Activated T-helper 1 cell treated with anti-CD3 and anti-CD28 coated beads, Interleukin-12 subunit alpha, Interleukin-12 subunit beta, Interleukin-2, Interleukin-4 antibody, amounts not matched to agents 30 ng/mL and 10 ng/mL and 1 ng/mL, durations not matched to agents 14 hours and 24 hours and 36 hours (primary cell): Measurements from ENCODE around the gene C9orf43. TPM values are rescaled to one million over a fixed set of nuclear protein-coding genes. Genes with fewer than 3 reads are reported as not detected.

Experiments used
- total RNA-seq: library from RNA; stranded (reverse); gene quantifications from 2 replicates; pipeline ENCODE4 v1.2.3, GENCODE V29; 2022

C9orf43 gene
- total RNA-seq, 1 donor from 2014 or later, result 0.62 TPM

Other genes with a start within 250 kb of the C9orf43 start
- 34.9 and 35.8 TPM in 2 replicates for gene FKBP15, start 189.5 kb upstream of the C9orf43 start, total RNA-seq
- gene SLC31A1, start 189.2 kb upstream of the C9orf43 start, total RNA-seq, result 16.1 and 17.6 TPM in 2 replicates
- gene CDC26, start 135.2 kb upstream of the C9orf43 start, total RNA-seq, result 49.9 and 50.6 TPM in 2 replicates
- gene PRPF4, start 135.1 kb upstream of the C9orf43 start, total RNA-seq, result 59.2 and 60.2 TPM in 2 replicates
- not detected in 2 replicates for gene RNF183, start 107.4 kb upstream of the C9orf43 start, total RNA-seq
- gene WDR31, start 70.5 kb upstream of the C9orf43 start, total RNA-seq, result 1.9 and 2.2 TPM in 2 replicates
- 12.3 and 12.8 TPM in 2 replicates for gene BSPRY, start 61.2 kb upstream of the C9orf43 start, total RNA-seq
- 15.7 and 18.5 TPM in 2 replicates for gene HDHD3, start 33.8 kb upstream of the C9orf43 start, total RNA-seq
- gene ALAD, start 9.5 kb upstream of the C9orf43 start, total RNA-seq, result 23.0 and 23.7 TPM in 2 replicates
- gene POLE3, start 72 bp upstream of the C9orf43 start, total RNA-seq, result 90.9 and 95.7 TPM in 2 replicates
- 122 and 128 TPM in 2 replicates for gene RGS3, start 53.0 kb downstream of the C9orf43 start, total RNA-seq